NCI-H510A treated with DMSO at 0.1 percent for 48 hours (cell line): Measurements from ENCODE around the gene IDH2.

Experiments
- DNase-seq: peaks from one replicate; lab custom pipeline; 2025; lab: John Stamatoyannopoulos, UW

The IDH2 gene

DNA sequence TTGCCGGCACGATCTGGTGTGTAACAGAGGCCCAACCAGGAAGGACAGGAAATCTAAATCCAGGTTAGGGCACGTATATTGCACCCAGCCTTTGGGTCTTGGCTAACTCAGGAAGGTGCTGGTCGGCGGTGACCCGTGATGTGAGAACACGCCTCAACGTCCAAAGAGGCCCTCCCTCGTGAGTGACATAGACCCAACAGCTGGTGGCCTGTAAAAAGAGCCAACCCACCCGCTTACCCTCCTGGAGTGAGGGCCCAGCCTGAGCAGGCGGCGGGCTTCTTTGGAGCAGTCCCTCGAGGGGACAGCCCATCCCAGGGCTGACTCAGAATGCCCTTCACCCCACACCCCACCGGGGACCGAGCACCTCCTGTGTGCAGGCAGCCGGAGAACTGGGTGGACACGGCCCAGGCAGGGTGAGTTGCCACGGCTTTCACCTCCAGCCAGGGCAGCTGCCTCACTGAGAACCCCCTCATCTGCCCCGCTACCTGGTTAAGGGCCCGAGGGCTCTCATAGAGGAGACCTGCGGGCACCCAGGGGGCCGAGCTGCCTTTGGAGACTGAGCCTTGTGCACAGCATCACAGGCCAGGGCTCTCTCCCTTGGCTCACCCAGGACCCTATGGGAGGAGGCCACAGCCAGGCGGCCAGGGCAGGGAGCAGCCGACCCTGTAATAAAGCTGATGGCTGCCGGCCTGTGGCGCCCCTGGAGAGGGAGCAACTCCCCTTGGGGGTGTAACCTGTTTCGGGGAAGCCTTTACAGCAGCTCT lies 59.3 kb downstream of the IDH2 start:
- DNase-seq = no peak

DNA sequence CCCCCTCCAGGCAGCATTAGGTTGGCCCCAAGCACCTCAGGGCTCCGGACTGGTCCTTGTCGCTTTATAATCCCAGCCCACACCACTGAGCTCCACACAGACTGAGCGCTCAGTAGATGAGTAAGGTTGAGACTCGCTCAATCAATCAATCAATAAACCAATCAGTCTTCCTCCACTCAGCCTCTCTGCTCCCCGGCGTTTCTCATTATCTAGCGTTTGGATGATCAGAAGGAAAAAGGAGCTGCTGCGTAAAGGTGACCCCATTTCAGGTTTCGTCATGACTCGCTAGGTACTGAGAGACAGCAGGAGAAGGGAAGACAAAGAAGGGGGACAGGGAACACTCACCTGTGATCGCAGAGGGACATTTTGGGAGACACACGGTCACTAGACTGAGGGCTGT lies 59.9 kb downstream of the IDH2 start:
- no peak for DNase-seq

DNA sequence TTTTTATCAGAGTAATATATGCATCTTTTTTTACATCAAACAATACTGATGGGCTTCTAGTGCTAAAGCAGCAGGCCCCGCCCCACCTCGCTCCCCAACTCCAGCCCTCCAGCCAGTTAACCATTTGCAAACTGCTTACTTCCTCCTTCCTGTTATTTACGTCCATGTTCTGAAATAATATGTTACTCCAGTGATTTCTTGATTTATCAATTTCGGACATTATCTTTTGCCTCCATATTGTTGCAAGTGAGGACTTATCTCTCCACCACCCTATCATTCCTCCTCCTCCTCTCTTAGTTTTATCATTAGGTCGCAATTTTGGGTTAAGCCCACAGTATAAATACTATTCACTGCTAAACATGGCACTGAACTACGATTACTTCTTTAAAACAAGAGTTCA lies 61.6 kb downstream of the IDH2 start:
- DNase-seq = no peak

DNA sequence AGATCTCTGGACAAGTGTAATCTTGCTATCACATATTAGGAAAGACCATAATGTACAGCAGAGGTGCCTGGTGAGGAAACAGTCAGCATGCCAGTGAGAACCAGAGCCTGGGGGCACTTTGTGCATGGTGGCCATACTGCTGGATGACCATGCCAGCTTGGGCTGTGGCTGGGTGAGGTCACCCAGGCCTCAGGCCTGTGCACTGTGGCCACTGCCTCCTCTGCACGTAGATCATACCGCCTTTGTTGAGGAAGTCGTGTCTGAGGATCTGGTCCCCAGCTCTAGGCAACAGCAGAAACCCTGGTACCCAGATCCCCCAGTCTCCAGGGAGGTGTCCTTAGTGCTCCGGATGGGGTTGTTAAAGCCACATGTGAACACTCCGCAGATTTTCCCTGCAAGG lies 62.3 kb downstream of the IDH2 start:
- DNase-seq = no peak

DNA sequence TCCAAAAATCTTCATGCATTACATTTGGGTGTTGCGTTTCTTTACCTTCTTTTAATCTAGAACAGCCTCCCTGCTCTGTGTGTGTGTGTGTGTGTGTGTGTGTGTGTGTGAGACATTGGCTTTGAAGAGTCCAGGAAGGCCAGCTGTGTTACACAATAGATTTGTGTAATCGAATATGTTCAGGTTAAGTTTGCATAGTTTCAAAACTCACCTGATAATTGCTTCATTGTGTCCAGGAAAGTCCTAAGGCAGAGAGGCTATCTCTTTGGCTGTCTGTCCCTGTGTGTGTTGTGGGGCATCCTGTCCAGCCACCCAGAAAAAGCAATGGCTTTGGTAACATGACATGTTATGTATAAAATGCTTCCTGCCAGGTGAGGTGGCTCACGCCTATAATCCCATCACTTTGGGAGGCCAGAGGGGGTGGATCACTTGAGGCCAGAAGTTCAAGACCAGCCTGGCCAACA lies 63.6 kb downstream of the IDH2 start:
- DNase-seq = peak; percentile 14

DNA sequence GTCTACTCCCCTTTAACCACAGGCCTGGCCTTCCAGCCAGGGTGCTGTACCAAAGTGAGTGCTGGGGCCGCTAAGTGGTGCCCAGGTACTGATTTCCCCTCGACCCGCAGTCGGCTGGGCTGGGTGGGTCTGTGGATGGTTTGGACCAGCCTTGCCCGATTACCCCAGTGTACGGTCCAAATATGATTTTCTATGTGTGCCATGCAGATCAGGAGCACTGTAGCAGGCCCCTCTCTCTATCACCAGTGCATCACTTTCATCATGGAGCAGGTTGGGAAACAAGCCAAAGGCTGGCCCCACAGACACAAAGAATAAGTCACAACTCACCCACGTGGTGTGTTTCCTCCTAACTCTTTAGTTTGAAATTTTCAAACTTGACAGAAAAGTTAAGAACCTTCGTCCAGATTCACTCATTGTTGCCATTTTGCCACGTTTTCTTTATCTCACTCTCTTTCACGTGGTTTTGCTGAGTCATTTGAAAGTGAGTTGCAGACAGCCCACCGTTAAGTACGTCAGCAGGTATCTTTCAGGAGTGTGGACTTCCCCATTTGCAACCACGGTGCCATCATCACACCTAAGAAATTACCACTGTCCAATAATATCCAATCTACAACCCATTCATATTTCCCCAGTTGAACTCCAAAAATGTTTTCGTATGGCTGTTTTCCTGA lies 64.2 kb downstream of the IDH2 start:
- DNase-seq = no peak

DNA sequence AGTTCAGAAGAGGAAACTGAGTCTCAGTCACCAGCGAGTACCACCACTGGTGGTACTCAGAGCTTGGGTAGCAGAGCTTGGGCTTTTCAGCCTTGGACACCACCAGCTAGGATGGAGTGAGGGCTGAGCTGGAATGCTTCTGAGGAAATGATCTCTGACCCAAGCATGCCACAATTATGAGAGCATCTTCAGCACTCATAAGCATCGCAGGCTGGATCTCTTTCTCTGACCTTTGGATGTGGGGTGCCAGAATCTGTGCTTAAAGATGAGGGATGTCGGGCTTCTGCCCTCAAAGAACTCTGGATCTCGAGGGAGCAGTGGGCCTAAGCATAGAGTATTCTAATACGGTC lies 64.8 kb downstream of the IDH2 start:
- DNase-seq = no peak

DNA sequence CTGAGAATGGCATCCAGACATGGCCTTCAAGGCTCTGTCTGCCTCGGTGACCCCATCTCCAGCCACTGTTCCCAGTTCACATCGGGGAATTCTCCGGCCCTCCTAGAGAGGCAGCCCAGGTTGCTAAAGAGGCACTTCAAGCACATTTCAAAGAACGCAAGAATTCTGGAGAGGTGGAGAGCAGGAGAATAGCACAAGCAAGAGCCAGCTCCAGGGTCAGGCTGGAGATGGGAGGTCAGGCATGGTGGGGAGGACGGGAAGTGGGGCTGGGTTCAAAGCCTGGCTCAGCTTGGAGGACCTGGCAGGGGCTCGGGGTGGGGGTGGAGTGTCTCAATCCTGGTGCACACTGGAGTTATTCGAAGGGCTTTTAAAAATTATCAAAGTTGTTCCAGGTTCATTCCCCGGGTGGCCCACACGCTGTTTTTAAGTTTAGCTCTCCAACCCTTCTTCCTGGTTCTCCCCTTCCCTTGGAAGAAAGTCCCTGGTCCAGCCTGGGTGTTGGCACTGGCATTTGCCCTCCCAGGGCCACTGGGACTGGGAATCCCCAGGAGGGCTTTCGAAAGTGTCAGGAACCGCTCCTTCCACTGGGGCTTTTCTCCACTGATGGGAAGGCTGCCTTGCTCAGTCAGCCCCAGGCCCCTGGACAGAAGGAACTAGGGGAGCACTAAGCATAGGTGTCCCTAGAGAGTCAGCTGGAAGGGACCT lies 65.3 kb downstream of the IDH2 start:
- no peak for DNase-seq

GRCh38 chr15:90036343-90036742 lies 65.9 kb downstream of the IDH2 start:
- no peak for DNase-seq

DNA sequence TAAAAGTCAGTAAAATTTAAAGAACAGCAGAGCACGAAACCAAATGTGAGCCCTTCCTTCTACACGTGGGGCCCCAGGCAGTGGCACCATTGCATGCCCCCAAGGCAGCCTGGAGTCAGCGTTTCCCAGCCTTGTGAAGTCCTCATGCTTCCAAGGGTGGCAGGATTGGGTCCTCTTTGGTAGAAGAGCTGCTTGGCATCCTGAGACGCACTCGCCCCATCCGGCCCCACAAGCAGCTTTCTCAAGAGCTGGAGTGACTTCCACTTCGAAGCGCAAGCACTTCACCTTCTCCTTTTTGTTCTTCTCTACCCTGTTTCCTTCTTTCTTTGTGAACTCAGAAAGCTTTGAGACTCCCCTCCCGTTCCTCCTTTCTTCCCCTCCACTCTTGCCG lies 66.4 kb downstream of the IDH2 start:
- no peak for DNase-seq

DNA sequence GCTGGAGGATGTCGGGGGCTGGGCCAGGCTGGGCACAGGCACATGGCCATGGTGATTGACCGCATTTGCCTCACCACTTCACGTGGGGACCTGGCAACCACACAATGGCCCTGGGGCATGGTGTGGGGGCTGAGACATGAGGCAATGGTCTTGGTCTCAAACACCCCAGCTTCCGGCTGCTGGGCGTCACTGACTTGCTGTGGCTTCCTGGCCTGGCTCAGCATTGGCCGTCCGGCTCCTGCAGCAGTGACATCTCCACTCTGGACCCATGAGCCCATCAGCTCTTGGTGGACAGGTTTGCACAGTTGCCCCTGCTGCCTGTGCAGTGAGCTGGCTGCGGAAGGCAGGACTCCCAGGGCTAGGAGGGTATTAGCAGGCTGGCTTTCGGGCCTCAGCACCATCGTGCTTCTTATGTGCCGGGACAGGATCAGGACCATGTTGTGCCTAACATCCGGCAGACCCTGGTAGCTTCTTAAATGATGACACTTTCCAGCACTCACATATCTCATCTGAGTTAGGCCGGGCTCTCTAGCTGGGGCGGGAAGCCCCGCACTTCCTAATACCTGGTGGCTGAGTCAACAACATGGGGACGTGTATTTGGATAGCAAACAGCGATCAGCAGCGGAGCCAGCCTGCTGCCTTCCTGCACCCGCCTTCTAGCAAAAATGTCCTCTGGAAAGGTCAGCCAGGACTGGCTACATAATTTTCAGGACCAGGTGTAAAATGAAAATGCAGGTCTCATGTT lies 67.0 kb downstream of the IDH2 start:
- DNase-seq = peak; percentile 69

DNA sequence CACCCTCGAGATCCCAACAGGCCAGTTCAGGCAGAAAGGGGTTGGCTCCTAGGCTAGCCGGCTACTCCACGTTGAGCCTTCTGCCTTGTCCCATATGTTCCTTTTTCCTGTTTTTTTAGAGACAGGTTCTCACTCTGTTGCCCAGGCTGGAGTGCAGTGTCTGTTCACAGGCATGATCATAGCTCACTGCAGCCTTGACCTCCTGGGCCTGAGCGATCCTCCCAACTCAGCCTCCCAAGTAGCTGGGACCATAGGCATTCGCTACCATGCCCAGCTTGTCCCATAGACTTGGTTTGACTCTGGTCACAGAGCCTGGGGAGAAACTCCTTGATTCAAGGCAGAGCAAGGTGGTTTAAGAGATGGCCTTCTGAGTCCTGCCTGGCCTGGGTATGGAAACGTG lies 68.8 kb downstream of the IDH2 start:
- DNase-seq = no peak
